ENCODE results near the gene CNOT11. TPM values are rescaled to one million over a fixed set of nuclear protein-coding genes. Genes with fewer than 3 reads are reported as not detected.

The CNOT11 gene
- total and polyA plus RNA-seq, 2 donors (not counting 1 experiment from before 2014, with no cell fraction given): 16.3 to 53.1 TPM

DNA sequence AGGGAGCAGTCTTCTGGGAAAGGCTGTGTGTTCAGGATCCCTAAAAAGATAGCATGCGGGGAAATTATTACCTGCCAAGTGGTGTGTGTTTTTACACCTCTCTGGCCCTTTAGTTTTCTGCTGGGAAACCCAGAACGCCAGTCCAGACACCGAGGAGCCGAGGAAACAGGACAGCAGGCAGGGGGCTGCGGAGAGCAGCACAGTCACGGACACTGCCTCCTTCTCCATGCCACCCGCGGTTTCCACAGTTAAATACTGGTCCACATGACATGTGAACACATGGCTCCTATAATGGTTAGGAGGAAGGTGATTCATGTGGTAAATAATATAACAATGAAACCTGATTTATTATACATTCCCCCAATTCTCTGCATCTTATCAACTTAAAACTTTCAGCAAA is 20.4 kb downstream of the CNOT11 start:
- DNase-seq (ENCODE audit: low read depth in 2 of 2): no peak
- Histone ChIP-seq H3K4me2 (ENCODE audit: extremely low read depth, insufficient read depth, low read length) (no peak overlapping the region), H3K27me3 (ENCODE audit: control insufficient read depth, insufficient read depth, low read length) (no peaks in the 10 kb centered on the region), H3K79me2 (ENCODE audit: control insufficient read depth, insufficient read depth, low read length) (no peaks in the 10 kb centered on the region), H3K27ac (ENCODE audit: insufficient read depth, low read length) (no peak overlapping the region), H3K4me3 (replicated peaks in 1 of 4; ENCODE audit: control extremely low read depth in 1 of 4, insufficient read depth in 1 of 4, low read depth in 3 of 4, low read length in 4 of 4) (no peak overlapping the region), H3K4me1 (ENCODE audit: control insufficient read depth, extremely low read depth, insufficient read depth, low read length) (no peaks in the 10 kb centered on the region), H3K9ac (ENCODE audit: insufficient read depth, low read length) (no peak overlapping the region), H3K36me3 (ENCODE audit: control insufficient read depth, insufficient read depth, low read length) (peaks cover 8% of the 10 kb centered on the region), H3K9me3 (ENCODE audit: control insufficient read depth, insufficient read depth, low read depth, low read length) (no peaks in the 10 kb centered on the region), H2AFZ (ENCODE audit: low read length) (no peak overlapping the region), H4K20me1 (ENCODE audit: control insufficient read depth, extremely low read depth, insufficient read depth, low read length) (no peaks in the 10 kb centered on the region)
- TF ChIP-seq EZH2 (IDR thresholded peaks at IDR 0.05; ENCODE audit: low read length, missing control alignments): no peak
- TF ChIP-seq, protein P1, sequence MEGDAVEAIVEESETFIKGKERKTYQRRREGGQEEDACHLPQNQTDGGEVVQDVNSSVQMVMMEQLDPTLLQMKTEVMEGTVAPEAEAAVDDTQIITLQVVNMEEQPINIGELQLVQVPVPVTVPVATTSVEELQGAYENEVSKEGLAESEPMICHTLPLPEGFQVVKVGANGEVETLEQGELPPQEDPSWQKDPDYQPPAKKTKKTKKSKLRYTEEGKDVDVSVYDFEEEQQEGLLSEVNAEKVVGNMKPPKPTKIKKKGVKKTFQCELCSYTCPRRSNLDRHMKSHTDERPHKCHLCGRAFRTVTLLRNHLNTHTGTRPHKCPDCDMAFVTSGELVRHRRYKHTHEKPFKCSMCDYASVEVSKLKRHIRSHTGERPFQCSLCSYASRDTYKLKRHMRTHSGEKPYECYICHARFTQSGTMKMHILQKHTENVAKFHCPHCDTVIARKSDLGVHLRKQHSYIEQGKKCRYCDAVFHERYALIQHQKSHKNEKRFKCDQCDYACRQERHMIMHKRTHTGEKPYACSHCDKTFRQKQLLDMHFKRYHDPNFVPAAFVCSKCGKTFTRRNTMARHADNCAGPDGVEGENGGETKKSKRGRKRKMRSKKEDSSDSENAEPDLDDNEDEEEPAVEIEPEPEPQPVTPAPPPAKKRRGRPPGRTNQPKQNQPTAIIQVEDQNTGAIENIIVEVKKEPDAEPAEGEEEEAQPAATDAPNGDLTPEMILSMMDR (conservative IDR thresholded peaks at IDR 0.05 in 1 of 2, IDR thresholded peaks at IDR 0.05 in 1 of 2; ENCODE audit: low read depth in 1 of 2, low read length in 2 of 2): no peak

DNA sequence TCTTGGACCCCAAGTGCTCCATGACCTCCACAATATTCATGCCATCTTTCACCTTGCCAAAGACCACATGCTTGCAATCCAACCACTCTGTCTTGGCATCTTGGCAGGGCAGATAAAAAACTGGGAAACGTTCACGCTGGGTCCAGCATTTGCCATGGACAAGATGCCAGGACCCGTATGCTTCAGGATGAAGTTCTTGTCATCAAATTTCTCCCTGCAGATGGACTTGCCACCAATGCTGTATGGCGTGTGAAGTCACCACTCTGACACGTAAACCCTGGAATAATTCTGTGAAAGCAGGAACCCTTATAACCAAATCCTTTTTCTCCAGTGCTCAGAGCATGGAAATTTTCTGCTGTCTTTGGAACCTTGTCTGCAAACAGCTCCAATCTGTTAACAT is 21.5 kb downstream of the CNOT11 start:
- Histone ChIP-seq H3K79me2 (ENCODE audit: control insufficient read depth, insufficient read depth, low read length) (no peaks in the 10 kb centered on the region), H3K9me3 (ENCODE audit: control insufficient read depth, insufficient read depth, low read depth, low read length) (no peaks in the 10 kb centered on the region), H3K27ac (ENCODE audit: insufficient read depth, low read length) (no peak overlapping the region), H3K36me3 (ENCODE audit: control insufficient read depth, insufficient read depth, low read length) (peaks cover 6% of the 10 kb centered on the region), H2AFZ (ENCODE audit: low read length) (no peak overlapping the region), H3K4me3 (replicated peaks in 1 of 4; ENCODE audit: control extremely low read depth in 1 of 4, insufficient read depth in 1 of 4, low read depth in 3 of 4, low read length in 4 of 4) (no peak overlapping the region), H3K27me3 (ENCODE audit: control insufficient read depth, insufficient read depth, low read length) (no peaks in the 10 kb centered on the region), H4K20me1 (ENCODE audit: control insufficient read depth, extremely low read depth, insufficient read depth, low read length) (no peaks in the 10 kb centered on the region), H3K4me1 (ENCODE audit: control insufficient read depth, extremely low read depth, insufficient read depth, low read length) (no peaks in the 10 kb centered on the region), H3K4me2 (ENCODE audit: extremely low read depth, insufficient read depth, low read length) (no peak overlapping the region), H3K9ac (ENCODE audit: insufficient read depth, low read length) (no peak overlapping the region)
- no peak for DNase-seq (ENCODE audit: low read depth in 2 of 2)
- TF ChIP-seq EZH2 (IDR thresholded peaks at IDR 0.05; ENCODE audit: low read length, missing control alignments): no peak
- TF ChIP-seq, protein P1 (conservative IDR thresholded peaks at IDR 0.05 in 1 of 2, IDR thresholded peaks at IDR 0.05 in 1 of 2; ENCODE audit: low read depth in 1 of 2, low read length in 2 of 2): no peak

DNA sequence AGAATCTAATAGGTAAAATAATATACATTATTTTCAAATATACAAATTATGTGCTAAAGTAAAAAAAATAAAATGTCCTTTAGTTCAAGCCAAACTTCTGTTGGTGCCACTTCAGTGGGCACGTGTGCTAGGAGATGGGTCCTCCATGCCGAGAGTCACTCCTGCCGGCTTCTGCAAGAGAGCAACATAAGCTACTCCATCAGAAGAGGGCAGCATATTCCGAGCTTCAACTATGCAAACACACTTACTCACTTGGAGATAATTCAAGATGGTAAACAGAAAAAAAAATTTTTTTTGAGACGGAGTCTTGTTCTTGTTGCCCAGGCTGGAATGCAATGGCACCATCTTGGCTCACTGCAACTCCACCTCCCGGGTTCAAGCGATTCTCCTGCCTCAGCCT is 24.4 kb downstream of the CNOT11 start:
- no peaks in the 10 kb centered on the region for H4K20me1 ChIP-seq (ENCODE audit: control insufficient read depth, extremely low read depth, insufficient read depth, low read length)
- H3K9me3 ChIP-seq (ENCODE audit: control insufficient read depth, insufficient read depth, low read depth, low read length): no peaks in the 10 kb centered on the region
- no peaks in the 10 kb centered on the region for H3K27me3 ChIP-seq (ENCODE audit: control insufficient read depth, insufficient read depth, low read length)
- H3K4me2 ChIP-seq (ENCODE audit: extremely low read depth, insufficient read depth, low read length): no peak overlapping the region
- H3K9ac ChIP-seq (ENCODE audit: insufficient read depth, low read length): no peak overlapping the region
- H2AFZ ChIP-seq (ENCODE audit: low read length): no peak overlapping the region
- peaks cover 6% of the 10 kb centered on the region for H3K36me3 ChIP-seq (ENCODE audit: control insufficient read depth, insufficient read depth, low read length)
- no peak for TF ChIP-seq EZH2 (IDR thresholded peaks at IDR 0.05; ENCODE audit: low read length, missing control alignments)
- TF ChIP-seq, protein P1 (conservative IDR thresholded peaks at IDR 0.05 in 1 of 2, IDR thresholded peaks at IDR 0.05 in 1 of 2; ENCODE audit: low read depth in 1 of 2, low read length in 2 of 2): peak; percentile 8 to 19
- no peak overlapping the region for H3K4me3 ChIP-seq (replicated peaks in 1 of 4; ENCODE audit: control extremely low read depth in 1 of 4, insufficient read depth in 1 of 4, low read depth in 3 of 4, low read length in 4 of 4)
- DNase-seq (ENCODE audit: low read depth in 2 of 2): peak; percentile 52 to 53
- H3K4me1 ChIP-seq (ENCODE audit: control insufficient read depth, extremely low read depth, insufficient read depth, low read length): no peaks in the 10 kb centered on the region
- H3K27ac ChIP-seq (ENCODE audit: insufficient read depth, low read length): no peak overlapping the region
- H3K79me2 ChIP-seq (ENCODE audit: control insufficient read depth, insufficient read depth, low read length): no peaks in the 10 kb centered on the region
